Inflammatory macrophage treated with lipopolysaccharide for 4 hours (primary cell): ENCODE results near the gene ARL3.
A peak's percentile ranks its signal among the peaks of the same experiment; 100 is the strongest.
"Not testable (repeated sequence)": the region's sequence is repeated elsewhere in the genome, so short reads cannot be mapped to it uniquely, and the experiment has no call there.

Experiments
- DNase-seq: peaks from one replicate; pipeline ENCODE4 v3.0.0-alpha.2; 2020

The ARL3 gene

DNA sequence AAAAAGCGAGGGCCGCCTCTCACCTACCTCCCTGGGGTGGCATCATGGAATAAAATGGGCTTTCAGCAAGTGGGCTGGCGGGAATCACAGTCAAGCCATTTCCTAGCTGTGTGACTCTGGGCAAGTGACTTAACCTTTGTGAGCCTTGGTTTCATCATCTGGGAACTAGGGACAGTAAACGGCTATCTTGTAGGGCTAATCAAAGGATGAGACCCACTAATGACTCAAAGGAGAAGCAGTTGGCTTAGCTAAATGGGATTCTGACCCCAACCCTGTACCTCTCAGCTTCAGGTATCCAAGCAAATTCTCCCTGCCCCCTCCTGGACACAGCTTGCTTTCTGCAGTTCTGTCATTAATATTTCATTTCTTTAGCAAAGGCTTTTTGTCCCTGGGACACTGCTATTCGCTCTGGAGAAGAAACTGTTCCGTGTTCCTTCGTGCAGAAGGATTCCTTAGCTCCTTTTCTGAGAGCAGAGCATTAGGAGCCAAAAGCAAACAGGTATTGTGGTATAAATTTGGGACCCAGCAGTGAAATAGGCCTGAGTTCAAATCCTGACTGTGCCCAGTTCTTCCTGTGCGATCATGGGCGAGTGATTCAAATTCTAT, 44.0 kb downstream of the ARL3 start:
- no peak for DNase-seq

DNA sequence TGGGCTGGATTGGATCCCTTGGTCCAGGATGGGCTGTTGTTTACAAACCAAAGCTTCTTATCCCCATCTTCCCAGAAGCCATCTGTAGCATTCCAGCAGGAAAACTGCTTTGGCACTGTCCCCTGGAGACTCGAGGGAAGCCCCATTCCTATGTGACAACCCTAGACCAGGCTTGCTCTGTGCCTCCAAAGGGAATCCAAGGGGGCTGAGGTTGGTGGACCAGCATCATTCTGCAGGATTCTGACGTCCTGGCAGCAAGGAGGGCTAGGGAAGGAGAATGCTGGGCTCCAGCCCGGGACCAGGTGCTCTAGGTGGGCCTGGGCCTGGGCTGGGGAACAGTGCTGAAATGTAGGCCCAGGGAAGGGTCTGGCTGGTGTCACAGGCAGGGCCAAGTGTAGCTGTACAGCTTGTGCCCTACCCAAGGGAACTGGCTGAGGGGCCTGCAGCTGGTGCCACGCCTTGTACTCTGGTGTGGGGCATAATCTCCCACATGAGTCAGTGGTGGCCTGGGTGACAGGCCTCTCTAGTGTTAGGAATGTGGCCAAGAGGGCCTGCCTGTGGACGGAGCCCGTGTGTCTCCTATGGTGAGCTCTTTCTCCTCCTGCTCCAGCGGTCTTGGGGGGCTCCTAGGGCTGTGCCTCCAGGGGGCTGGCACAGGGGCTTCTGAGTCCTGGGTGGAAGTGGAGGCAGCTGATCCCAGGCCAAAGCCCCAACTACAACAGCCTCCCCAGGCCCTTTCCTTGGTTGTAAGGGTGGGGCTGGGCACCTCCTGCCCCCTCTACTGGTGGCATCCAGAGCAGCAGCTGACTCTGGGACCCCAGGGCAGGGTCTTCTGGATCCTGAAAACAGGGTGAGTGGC, 44.8 kb downstream of the ARL3 start:
- no peak for DNase-seq

DNA sequence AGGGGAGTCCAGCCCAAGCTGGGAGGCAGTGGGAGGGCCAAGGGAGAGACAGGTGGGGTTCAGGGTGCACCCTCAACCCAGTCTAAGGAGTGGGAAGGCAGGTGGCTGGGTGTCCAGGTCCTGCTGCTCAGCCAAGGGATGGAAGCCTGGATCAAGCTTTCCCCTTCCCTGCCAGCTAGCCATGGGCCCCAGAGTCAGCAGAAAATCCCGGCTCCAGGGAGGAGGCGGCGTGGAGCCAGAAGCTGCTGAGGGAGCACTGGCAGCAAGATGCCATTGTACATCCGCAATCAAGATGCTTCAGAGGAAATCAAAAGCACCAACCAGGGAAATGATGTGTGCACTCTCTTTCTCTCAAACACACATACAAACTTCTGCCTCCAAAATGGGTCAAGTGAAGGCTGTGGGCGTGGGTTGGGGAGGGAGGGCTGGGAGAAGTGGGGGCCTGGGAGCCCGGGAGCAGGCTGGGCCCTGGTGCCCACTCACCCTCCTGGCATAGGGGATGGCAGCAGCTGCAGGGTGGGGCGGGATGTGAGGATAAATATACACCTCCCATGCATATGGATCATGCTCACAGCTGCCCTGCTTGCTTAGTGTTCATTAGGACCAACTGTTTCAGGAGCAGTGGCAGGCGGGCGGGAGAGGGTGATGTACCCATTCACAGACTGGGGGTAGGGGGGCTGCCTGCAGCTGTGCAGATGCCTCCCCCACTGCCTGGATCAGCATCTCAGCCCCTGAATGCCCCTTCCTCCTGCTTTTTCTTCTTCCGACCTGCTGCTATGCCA, 45.7 kb downstream of the ARL3 start:
- DNase-seq = no peak

DNA sequence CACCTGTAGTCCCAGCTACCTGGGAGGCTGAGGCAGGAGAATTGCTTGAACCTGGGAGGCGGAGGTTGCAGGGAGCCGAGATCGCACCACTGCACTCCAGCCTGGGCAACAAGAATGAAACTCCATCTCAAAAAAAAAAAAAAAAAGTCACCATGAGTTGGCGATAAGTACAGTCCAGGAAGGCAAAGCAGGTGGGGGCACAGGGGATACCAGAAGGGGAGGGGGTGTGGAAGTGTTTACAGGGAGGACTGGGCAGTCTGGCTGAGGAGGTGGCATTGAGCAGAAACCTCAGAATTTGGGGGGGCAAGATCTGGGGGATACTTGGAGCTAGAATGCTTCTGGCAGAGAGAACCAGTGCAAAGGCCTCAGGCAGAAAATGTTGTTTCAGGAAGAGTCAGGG, 46.8 kb downstream of the ARL3 start:
- DNase-seq = not testable (repeated sequence)

DNA sequence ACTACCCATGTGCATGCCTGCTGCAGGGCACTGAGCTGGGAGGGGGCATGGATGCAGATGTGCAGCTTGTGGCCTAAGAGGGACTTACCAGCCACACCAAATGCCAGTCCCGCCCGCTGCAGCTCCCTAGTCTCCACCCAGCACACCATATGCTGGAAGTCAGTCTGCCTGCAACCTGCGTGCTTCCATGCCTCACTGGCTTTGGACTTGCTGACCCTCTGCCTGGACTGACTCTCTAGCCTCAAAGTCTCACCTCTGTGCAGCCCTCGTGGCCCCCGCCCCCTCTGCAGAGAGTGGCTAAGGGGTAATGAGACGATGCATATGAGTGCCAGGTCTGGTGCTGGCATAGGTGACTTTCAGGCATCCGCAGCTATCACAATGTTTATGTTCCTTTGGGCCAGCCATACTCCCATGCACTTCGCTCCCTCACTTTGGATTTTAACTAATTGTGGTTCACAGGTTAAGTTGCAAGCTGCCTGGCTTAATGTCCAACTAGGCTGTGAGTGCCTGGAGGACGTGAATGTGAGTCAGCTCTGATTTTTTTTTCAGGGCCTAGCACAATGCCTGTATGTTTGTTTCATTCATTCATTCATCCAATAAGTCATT, 48.2 kb downstream of the ARL3 start:
- DNase-seq = no peak

DNA sequence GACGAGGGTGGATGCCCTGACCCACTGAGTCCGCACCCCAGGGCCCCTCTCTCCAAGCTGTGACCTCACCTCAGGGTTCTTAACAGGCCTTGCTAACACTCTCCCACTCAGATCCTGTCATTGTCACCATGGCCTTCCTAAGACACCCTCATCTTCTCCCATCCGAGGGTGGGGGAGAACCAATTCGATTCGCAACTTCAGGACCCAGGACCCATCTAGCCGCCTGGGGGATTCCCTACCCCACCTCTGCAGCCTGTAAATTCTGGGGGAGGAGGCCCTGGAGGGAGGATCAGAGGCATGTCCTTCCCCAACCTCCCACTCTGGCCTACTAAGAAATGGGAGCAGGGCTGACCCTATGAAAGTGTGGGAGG, 52.6 kb downstream of the ARL3 start:
- DNase-seq = peak; percentile 19

DNA sequence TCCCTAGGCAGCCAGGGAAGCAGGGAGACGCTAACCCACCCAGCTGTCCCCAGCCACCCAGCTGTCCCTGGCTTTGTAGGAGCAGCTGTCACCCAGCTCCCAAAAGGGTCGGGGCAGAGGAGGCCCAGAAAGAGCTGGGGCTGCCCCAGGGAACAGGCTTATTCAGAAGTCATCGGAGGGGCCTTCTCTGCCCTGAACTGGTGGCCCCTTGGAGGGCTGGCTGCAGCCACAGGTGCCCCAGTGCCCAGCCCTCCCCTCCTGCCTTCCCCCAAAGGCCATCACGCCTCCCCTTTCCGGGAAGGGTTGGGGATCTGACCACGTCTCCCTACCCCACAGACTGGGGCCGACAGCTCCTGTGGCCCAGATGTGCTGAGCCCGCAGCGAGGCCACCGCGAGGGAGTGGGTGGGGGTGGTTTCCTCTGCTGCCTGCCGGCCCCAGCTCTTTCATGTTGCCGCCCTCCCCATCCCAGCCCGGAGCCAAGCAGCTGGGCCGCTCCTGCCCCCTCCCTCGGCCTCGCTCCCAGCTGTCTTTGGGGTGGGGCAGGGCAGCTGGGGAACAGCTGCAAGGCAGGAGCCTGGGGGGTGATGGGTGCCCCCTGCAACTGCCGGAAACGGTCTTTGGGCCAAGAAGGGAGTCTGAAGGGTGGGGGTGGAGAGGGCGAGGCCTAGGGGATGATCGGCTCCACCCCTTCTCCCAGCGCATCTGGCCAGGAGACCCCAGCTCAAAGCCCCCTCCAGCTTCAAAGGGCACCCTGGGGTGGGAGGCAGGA, 53.1 kb downstream of the ARL3 start:
- DNase-seq = peak; percentile 20

DNA sequence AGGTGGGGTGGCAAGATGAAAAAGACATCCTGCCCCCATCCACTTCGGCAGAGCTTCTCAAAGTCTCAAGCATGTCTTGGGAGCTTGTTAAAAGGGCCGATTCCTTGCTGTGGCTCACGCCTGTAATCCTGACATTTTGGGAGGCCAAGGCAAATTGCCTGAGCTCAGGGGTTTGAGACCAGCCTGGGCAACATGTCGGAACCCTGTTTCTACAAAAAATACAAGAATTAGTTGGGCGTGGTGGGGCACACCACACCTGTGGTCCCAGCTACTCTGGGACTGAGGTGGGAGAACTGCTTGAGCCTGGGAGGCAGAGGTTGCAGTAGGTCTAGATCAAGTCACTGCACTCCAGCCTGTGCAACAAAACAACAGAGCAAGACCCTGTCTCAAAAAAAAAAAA, 55.4 kb downstream of the ARL3 start:
- no peak for DNase-seq

DNA sequence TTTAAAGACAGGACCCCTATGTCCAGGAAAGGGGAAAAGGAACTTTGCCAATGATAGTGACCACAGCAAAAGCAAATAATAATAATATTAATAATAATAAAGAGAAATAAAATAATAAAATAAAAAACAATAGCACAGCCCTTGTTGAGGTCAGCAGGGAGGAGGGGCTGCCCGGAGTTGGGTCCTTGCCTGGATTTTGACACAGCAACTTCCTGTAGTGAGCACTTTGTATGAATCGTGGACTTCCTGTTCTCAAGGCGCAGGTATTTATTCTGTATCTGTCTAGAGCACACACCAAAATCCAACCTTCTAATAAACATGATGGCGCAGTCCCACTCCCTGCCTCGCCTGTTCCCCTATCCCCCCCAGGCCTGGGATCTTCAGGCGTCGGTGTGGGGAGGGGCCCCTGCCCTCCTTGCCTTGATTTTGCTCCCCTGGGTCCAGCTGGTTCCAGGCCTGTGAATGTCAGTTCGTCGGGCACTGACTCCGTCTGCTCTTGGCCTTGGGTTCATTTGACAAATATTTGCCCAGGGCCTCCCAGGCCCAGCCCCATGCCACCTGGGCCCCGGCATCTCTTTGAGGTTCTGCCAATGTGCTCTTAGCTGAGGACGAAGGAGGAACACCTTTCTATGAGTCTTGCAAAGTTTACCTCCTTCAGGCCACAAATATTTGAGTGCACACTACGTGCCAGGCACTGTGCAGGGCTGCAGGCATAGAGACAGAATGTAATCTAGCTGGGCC, 56.0 kb downstream of the ARL3 start:
- DNase-seq = no peak

DNA sequence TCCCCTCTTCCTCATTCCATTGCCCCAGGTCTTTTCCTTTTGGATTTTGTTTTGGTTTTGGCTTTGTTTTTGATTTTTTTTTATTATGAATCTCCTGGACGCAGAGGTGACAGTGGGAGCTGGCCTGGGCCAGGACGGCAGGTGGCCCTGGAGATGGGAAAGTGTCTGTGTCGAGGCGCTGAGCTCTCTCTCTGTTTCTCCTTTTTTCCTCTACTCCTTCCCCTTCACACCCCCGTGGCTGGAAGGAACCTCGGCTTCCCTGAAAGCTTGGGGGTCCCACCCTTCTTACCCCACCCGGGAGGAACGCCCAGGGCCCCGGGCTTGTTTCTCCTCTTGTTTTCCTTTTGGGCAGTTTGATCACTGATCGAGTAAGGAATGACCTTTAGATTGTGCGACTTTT, 56.7 kb downstream of the ARL3 start:
- DNase-seq = no peak

DNA sequence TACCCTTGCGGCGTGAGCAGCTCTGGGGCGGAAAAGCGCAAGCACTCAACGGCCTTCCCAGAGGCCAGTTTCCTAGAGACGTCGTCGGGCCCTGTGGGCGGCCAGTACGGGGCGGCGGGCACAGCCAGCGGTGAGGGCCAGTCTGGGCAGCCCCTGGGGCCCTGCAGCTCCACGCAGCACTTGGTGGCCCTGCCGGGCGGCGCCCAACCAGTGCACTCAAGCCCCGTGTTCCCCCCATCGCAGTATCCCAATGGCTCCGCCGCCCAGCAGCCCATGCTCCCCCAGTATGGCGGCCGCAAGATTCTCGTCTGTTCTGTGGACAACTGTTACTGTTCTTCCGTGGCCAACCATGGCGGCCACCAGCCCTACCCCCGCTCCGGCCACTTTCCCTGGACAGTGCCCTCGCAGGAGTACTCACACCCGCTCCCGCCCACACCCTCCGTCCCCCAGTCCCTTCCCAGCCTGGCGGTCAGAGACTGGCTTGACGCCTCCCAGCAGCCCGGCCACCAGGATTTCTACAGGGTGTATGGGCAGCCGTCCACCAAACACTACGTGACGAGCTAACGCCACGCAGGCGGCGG, 57.3 kb downstream of the ARL3 start:
- no peak for DNase-seq

DNA sequence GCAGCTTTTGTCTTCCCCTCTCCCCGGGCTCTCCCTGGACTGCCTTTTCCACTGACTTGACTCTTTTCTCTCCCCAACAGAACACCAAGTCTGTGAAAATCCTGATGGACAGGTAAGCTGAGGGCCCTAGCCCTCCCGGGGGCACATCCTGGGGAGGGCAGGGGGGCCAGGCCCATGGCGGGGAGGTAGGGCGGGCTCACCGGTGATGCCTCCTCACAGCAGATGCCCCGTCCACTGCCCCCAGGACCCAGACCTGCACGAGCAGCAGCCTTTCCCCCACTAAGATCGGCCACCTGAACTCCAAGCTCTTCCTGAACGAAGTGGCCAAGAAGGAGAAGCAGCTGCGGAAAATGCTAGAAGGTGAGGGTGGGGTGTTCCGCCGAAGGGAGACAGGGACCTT, 58.2 kb downstream of the ARL3 start:
- DNase-seq = no peak

DNA sequence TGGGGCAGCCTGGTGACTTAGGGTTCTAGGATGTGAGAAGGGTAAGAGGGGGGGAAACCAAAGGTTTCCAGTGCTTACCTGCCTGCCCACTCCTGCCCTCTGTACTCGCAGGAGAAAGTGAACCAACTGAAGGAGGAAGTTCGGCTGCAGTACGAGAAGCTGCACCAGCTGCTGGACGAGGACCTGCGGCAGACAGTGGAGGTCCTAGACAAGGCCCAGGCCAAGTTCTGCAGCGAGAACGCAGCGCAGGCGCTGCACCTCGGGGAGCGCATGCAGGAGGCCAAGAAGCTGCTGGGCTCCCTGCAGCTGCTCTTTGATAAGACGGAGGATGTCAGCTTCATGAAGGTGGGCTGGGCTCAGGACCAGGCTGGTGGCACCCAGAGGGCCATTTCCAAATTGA, 59.2 kb downstream of the ARL3 start:
- DNase-seq = no peak

DNA sequence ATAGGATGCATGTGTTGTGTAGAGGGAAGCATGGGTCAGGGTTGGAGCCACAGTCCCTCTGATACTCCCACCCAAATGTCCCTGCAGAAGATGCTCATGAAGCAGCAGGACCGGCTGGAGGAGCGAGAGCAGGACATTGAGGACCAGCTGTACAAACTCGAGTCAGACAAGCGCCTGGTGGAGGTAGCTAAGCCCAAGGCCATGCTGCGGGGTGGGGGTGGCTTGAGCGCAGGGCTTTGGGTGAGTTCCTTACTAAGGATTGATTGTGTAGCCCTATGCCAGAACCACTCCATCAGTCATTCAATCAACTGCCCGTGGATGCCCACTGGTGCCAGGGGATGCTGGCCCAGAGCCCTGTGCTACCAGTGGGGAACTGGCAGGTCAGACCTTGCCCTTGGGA, 59.6 kb downstream of the ARL3 start:
- no peak for DNase-seq

DNA sequence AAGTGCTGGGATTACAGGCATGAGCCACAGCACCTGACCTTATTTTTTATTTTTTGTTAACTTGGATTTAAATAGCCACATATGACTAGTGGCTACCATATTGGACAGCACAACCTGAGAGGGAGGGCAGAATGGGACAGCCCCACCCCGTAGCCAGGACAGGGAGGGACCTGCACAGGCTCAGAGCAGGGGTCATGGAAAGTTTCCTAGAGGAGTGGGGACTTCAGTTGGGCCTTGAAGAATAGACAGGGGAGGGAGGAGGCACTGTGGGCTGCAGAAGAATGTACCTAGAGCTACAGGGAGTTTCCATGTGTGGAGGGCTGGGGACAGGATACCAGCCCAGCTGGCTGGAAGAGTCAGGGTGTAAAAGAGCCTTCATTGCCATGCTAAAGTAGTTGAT, 61.1 kb downstream of the ARL3 start:
- no peak for DNase-seq

DNA sequence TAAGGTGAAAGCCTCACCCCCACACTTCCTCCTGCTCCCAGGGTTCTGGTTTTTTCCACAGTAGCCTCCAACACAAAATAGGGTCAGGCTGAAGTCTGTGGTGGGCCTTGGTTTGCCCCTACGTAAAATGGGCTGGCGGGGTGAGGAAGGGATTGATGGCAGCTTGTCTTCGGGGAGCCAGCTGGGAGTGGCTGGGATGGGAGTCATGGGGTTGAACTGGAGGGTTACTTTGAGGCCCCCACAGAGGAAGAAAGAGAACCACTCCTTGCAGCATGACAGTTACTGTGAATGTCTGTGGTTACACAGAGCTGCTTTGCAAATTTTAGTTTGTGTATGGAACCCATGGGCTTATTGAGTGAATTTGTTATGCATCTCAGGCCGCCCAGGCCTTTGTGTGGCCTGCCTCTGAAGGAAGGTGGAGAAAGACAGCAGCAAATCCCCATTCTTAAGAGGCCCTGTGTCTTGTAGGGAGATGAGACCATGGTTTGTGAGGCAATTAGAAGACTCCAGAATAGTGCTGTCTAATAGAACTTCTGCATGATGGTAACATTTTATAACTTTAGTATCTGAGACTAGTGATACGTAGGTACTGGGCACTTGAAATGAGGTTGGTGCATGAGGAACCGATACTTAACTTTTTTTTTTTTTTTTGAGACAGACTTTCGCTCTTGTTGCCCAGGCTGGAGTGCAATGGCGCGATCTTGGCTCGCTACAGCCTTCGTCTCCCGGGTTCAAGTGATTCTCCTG, 61.9 kb downstream of the ARL3 start:
- peak; percentile 62 for DNase-seq

DNA sequence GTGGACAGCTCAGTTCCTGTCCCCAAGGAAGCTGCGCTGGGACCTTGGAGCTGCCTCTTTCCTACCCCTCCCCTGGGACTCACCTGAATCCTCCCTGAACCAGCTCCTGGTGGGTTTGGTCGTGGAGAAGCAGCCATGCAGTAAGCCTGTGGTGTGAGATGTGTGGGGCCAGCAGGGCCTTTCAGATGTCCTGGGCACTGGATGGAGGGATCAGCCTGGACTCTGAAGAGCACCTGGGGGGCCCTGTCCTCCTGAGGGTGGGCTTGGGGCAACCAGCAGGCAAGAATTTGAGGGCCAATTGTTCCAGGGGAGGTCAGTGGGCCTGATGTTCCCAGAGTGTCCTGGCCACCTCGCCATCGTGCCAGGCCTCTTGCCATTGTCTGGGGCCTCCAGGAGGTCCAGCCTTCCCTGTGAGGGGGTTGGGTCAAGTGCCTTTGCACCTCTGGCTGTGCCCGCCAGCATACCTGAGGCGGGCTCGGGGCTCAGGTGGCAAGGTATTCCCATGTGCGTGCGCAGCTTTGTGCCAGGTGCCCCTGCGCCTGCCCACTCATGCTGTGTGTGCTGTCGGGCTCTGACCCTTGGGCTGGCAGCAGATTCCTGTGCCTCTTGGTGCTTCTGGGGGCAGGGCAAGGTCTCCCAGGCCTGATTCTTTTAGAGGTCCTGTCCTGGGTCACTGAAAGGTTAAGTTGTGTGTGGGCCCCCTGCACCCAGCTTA, 62.6 kb downstream of the ARL3 start:
- DNase-seq = no peak

DNA sequence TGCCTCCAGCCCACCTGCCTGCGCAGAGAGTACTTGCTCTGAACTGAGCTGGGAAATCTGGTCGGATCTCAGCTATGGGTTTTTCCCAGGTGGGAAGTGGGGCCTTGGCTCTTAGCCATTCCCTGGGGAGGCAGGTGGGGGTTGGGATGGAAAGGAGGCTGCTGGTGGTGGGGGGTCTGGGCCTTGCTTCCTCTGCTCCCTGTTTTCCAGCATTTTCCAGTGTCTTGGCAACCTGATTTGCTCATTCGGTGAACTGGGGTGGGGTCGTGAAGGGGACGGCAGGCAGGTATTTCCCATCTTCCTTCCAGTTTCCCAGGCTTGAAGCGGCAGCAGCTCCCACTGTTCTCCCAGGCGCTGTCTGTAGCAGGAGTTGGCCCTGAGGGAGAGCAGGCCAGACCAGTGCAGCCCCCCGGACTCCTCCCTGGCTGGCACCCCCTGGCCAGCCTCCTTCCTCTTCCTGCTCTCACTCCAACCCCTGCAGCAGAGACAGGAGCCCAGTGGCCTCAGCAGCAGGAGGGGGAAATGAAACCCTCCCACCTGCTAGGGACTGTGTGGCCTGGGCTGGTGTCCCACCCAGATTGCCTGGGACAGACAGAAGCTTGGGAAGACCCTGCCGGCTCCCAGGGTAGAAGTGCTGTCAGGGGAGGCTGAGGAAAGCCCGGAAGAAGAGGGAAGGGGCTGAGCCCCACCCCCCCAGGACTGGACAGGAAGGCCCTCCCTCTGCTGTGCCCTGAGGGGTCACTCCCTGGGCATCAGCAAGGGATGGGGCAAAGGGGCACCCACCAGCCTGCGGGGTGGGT, 63.3 kb downstream of the ARL3 start:
- DNase-seq = peak; percentile 69
